ENCODE measurements around the gene ARHGEF35.
"Not testable (repeated sequence)": the region's sequence is repeated elsewhere in the genome, so short reads cannot be mapped to it uniquely, and the experiment has no call there.

Gene ARHGEF35

DNA sequence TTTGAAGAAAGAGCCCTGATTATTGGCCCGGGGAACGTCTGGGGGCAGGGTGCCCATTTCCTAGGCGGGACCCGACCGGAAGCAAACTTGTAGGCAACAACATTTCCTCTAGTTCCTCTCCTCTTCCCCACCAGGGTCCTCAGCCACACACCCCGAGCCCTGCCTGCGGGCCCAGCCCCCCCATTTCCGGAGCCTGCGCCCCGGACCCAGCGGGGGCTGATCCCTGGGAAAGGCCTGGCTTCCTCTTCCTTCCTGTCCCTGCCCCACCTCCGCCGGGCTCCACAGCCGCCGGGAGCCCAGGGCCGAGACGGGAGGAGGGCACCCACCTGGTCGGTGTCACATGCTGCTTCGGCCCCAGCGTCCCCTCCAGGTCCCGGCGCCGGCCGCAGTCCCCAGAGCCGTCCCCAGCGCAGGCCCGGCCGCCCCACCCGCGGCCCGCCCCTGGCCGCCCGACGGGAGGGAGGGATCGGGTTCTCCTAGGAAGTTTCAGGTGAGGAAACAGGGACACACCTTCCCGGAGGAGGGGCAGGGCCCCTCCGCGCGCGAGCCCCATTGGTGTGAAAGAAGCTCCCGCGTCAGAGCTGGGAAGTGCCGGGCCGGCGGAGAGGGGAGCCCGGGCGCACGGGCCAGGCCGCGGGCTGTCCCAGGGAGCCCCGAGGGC lies at the start of gene ARHGEF35:
Gene ARHGEF35, minus strand, starts transcription at position 622 of the 661 bp plus-strand sequence. CDS start 7,450 bp downstream, outside the sequence.
- DNase-seq, result not testable (repeated sequence)

DNA sequence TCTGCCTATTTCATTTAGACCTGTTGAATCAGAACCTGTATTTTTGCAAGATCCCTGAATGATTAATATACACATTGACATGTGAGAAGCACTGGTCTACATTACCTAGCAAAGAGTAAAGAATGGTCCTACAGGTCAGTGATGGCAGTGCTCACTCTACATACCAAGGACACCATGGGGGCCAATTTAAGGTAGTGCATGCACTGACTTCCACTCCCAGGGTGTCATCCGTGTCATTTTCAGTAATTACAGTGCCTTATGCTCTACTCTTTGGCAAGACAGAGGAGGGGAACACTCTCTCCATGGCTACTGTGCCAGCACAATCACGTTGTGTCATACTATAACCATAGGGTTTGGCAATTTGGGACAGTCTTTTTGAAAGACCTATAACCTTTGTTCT lies 49.7 kb upstream of the ARHGEF35 start:
- DNase-seq, result not testable (repeated sequence)

GRCh38 chr7:144239365-144239764 lies 43.7 kb upstream of the ARHGEF35 start, which contains the start of gene OR2A42:
TSS of gene OR2A42 (minus strand) at chr7:144239605. CDS start at chr7:144232843, 6,762 bp downstream.
- DNase-seq, result not testable (repeated sequence)

- not testable (repeated sequence) for DNase-seq
Measured at GRCh38 chr7:144238530-144239082, 43.0 kb upstream of the ARHGEF35 start.

DNA sequence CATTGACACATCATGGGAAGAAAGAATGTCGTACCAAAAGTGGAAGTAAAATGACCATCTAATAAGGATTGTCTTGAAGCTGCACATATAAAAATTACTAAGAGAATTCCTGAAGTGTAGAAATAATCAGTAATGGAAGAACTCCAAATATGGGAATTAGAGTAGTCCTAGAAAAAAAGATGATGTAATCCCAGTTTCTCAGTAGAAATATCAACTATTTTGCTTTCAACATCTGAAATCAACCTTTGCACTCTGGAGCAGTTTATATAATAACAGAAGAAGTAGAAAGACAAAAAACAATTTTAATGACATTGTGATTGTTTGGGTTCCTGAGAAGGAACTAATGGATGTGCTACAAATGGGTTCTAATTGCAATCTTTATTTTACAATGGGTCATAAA lies 37.4 kb upstream of the ARHGEF35 start:
- not testable (repeated sequence) for DNase-seq

GRCh38 chr7:144231027-144231426 lies 35.4 kb upstream of the ARHGEF35 start:
- DNase-seq, result not testable (repeated sequence)

DNA sequence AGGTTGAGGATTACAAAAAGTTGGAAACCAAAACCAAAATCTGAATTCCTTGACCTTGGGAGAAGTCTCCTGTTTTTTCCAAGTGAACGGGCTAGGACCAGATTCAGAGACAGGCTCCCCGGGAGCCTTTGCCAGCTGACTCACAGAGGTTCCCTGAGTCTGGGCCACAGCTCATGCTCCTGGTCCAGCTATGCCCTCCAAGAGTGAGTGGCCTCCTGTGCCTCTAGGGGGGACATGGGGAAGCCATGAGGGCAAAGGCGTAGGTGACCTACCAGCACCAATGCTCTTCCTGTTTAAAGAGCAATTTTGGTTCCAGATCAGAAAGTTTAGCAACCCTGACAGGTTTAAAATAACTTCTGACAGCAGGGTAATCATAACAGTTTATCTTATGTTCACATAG lies 33.2 kb upstream of the ARHGEF35 start:
- not testable (repeated sequence) for DNase-seq

- not testable (repeated sequence) for DNase-seq
Measured at GRCh38 chr7:144226866-144227265, 31.2 kb upstream of the ARHGEF35 start.

DNA sequence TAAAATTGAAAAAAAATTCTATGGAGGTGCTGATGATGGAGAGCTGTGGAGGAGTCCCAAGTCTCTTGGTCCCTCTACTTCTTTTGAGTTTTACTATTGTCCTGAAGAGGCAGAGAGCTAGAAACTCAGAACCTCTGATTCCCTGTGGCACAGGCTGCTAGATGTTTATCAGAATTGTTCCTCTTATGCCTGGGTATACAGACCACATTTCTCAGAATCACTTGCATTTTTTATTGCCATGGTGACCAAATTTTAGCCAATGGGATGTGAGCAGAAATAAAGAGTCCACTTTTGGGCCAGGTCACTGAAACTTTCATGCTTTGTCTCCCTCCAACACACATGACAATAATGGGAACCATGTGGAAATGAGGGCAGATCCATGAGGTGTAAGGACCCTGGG lies 28.0 kb upstream of the ARHGEF35 start:
- not testable (repeated sequence) for DNase-seq

DNA sequence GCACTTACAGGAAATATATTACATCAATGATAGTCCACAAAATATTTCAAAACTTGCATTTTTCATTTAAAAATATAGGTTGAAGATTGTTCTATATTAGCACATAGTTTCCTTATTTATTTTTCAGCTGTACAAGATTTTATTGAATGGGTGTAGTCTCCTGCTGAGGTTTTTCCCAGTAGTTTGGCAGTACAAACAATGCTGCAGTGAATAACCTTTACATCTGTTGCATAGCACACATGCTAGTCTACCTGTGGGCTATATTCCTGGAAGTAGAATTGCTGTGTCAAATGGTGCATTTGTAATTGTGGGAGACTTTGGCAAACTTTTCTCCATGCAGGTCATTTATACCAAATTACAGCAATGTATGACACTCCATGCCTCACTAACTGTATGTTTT lies 24.9 kb upstream of the ARHGEF35 start:
- not testable (repeated sequence) for DNase-seq

DNA sequence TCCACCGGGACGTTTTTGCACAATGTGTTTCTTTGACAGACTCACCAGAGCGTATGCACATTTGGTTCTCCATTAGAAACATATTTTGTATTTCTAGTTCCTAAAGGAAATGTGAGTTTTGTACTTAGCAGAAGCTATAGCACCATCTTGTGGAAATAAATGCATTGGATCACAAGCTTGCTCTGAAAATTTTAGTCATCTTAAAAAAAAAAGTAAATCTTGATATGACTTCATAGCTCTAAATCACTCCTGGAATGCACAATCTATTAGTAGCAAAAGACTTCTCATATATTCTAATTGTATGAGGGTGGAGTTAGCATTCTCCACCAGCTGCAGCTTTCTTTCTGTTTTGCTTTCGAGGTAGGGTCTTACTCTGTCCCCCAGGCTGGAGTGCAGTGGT lies 23.5 kb upstream of the ARHGEF35 start:
- DNase-seq, result not testable (repeated sequence)

DNA sequence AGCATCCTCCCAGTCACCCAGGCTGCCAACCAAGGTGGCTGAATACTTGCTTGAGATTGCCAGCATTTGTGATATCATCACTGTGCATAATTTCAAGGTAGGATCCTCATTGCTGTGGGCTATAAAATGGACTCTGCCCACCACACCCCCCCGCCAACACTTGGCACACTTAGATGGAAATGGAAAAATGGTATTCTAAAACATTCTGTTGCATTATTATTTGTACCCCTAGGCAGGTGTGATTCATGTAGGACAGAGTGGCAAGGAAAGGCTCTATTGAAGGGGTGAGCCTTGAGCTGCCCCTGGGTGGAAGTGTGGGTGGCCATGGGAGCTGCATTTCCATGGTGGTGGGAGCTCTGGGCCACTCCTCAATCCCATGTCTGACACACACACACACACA lies 22.9 kb upstream of the ARHGEF35 start:
- not testable (repeated sequence) for DNase-seq

- not testable (repeated sequence) for DNase-seq
Measured at GRCh38 chr7:144217200-144217599, 21.6 kb upstream of the ARHGEF35 start.

GRCh38 chr7:144205306-144205705 lies 9.7 kb upstream of the ARHGEF35 start:
- DNase-seq, result not testable (repeated sequence)

GRCh38 chr7:144203086-144203485 lies 7.5 kb upstream of the ARHGEF35 start:
- not testable (repeated sequence) for DNase-seq

DNA sequence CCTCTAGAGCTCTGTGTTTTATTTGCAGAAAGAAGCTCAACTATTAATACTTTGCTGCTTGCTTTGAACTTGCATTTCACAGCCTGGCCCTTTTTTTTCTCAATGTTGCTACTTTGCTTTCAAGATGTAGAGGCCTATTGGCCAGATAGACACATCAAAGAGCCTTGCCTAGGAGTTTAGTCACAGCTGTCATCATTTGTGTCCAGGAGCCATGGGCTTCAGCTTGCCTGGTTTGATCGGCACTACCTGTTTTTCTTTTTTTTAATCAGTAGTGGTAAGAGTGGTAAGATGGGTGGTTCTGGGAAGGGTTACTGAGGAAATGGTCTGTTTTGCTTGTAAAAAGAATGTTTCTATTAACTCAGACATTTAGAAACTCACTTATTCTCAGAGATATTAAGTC lies 6.3 kb upstream of the ARHGEF35 start:
- DNase-seq, result not testable (repeated sequence)

DNA sequence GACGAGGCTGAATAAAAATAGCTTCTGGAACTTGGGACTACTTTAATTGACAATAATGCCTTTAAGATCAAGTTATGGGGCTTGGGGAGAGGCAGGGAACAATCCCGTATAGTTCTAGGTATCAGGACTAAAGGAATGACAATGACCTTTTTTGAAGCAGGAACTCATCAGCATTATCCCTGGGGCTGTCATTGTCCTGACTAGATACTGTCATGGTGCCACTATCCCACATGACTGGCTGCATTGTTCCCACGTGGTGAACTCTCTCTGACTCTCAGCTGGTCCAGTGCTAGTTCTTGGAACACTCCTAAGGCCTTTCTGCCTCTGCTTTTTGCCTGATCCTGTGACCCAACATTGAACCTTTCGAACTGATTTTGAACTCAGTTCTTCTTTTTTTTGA lies 3.3 kb upstream of the ARHGEF35 start:
- DNase-seq, result not testable (repeated sequence)

- not testable (repeated sequence) for DNase-seq
Measured at GRCh38 chr7:144194453-144194852, 1.2 kb downstream of the ARHGEF35 start.

GRCh38 chr7:144193782-144194181 lies 1.9 kb downstream of the ARHGEF35 start:
- not testable (repeated sequence) for DNase-seq

DNA sequence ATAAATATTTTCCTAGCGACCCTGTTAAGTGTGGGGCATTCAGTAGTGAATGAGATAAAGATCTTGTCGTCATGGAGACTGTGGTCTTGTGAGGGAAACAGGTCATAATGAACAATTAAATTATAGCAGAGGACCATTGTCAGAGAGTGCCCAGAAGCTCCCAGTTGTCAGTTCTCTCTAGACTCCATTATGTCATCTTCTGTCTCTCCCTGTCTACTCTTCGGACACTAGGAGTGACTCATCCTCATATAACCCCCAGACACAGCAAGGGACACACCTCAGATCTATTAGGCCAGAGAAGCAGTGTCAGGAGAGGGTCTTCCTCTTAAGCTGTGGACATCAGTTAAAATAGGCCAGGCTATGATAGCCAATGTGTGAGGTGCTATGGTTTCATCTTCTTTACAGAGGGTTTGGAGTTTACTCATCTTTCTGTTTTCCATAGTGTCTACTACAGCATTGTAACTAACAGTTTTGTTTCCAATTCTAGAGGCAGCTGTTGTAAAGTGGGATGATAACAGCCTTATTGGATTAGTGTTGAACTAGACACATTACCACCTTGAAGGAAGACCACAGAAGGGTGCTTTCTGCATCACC lies 7.0 kb downstream of the ARHGEF35 start:
- DNase-seq, result not testable (repeated sequence)

- not testable (repeated sequence) for DNase-seq
Measured at GRCh38 chr7:144187848-144188247, 7.8 kb downstream of the ARHGEF35 start.

- not testable (repeated sequence) for DNase-seq
Measured at GRCh38 chr7:144183166-144183565, 12.5 kb downstream of the ARHGEF35 start, which contains the start of gene CTAGE4. TSS of gene CTAGE4 (plus strand) at chr7:144183466. CDS start at chr7:144183504, 38 bp downstream.

DNA sequence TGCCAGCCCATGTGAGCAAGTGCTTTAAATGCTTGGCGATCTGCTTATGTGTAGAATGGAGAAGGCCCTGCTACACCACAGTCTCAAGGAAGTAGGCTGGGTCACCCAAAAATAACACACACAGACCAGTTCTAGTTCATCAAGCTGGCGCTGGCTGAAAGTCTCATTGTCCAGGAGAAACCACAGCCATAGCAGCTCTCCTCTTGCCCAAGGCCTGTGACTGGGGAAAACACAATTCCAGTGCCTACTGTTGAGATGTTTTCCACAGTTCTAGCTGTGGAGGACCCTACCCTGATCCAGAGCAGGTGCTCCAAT lies 16.5 kb downstream of the ARHGEF35 start:
- DNase-seq, result not testable (repeated sequence)
